Adrenal gland (tissue), 5 donors: ENCODE measurements around the gene ARPC5L.

ENCODE experiments used
- POLR2A ChIP-seq, 2 donors: fragments of 450-650 bp; IDR thresholded peaks; one replicate each; pipeline ENCODE4 v1.6.1; 2017; ENCODE audit warnings: antibody characterized with exemption in 2 of 2, mild to moderate bottlenecking in 2 of 2, moderate library complexity in 1 of 2
- TF ChIP-seq, protein P1 (sequence below), 6 experiments: fragments of 450-650 bp in 4 of 6; fragments of 200-600 bp in 2 of 6; sonication (generic) in 1 of 6; IDR thresholded peaks; 1 replicate in 5 of 6; 2 replicates in 1 of 6; pipeline versions ENCODE4 v1.5.1 to v1.8.0; 2016 to 2021; ENCODE audit warnings: antibody characterized with exemption in 6 of 6, mild to moderate bottlenecking in 2 of 6, moderate library complexity in 1 of 6
- donor health status: DM: no; HTN: no; CAD: no.

DNA sequence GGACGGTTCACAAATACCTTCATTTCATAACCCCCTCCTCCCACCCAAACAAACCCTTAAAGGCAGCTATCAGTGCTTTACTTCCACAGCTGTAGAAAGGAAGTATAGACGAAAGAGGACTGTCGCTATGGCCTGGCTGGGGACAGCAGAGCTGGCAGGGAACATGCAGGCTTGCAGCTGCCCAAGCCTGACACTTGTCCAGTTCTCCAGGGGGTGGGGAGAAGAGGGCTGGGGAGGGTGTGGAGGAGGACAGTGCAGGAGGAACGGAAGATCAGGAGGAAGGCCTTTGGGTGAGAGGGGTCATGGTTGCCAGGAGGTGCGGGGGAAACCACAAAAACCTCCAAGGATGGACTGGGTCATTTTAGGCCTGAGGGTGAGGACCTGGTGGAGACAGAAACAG lies 25.9 kb downstream of the ARPC5L start:
- TF ChIP-seq, protein P1, sequence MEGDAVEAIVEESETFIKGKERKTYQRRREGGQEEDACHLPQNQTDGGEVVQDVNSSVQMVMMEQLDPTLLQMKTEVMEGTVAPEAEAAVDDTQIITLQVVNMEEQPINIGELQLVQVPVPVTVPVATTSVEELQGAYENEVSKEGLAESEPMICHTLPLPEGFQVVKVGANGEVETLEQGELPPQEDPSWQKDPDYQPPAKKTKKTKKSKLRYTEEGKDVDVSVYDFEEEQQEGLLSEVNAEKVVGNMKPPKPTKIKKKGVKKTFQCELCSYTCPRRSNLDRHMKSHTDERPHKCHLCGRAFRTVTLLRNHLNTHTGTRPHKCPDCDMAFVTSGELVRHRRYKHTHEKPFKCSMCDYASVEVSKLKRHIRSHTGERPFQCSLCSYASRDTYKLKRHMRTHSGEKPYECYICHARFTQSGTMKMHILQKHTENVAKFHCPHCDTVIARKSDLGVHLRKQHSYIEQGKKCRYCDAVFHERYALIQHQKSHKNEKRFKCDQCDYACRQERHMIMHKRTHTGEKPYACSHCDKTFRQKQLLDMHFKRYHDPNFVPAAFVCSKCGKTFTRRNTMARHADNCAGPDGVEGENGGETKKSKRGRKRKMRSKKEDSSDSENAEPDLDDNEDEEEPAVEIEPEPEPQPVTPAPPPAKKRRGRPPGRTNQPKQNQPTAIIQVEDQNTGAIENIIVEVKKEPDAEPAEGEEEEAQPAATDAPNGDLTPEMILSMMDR (IDR thresholded peaks at IDR 0.05): no peak
- TF ChIP-seq POLR2A (IDR thresholded peaks at IDR 0.05): no peak
